Karpas-422 (cell line): ENCODE measurements around the gene CNOT11. TPM values are rescaled to one million over a fixed set of nuclear protein-coding genes. Genes with fewer than 3 reads are reported as not detected.
"Not testable (repeated sequence)": the region's sequence is repeated elsewhere in the genome, so short reads cannot be mapped to it uniquely, and the experiment has no call there.

ENCODE experiments used
- DNase-seq: peaks from one replicate; pipeline ENCODE4 v3.0.0-alpha.2; 2015
- H2AFZ ChIP-seq: fragments of 200-600 bp; sonication (generic); 2 replicates; pipeline ENCODE4 v1.6.1; 2014; ENCODE audit warnings: antibody characterized with exemption, low read length, mixed read lengths
- H3K27ac ChIP-seq: fragments of 200-600 bp; sonication (generic); 2 replicates; pipeline ENCODE4 v1.5.1; 2014; ENCODE audit warnings: mild to moderate bottlenecking, low read length, moderate library complexity
- H3K27me3 ChIP-seq: fragments of 200-600 bp; sonication (generic); 2 replicates; pipeline ENCODE4 v1.6.1; 2014; ENCODE audit warnings: low read length, mixed read lengths
- H3K36me3 ChIP-seq: fragments of 200-600 bp; sonication (generic); 2 replicates; pipeline ENCODE4 v1.6.1; 2014; ENCODE audit warnings: low read length, mixed read lengths; ENCODE audit not compliant: insufficient read depth
- H3K4me1 ChIP-seq: fragments of 200-600 bp; sonication (generic); 2 replicates; pipeline ENCODE4 v1.6.1; 2014; ENCODE audit warnings: mild to moderate bottlenecking, low read length, mixed read lengths
- H3K4me2 ChIP-seq: fragments of 200-600 bp; sonication (generic); 2 replicates; pipeline ENCODE4 v1.6.1; 2014; ENCODE audit warnings: low read length, low read depth, mild to moderate bottlenecking; ENCODE audit not compliant: poor library complexity, severe bottlenecking
- H3K4me3 ChIP-seq: fragments of 200-600 bp; sonication (generic); 2 replicates; pipeline ENCODE4 v1.5.1; 2014; ENCODE audit warnings: mild to moderate bottlenecking, antibody characterized with exemption, low read length, mixed read lengths
- H3K79me2 ChIP-seq: fragments of 200-600 bp; sonication (generic); 2 replicates; pipeline ENCODE4 v1.6.1; 2014; ENCODE audit warnings: mild to moderate bottlenecking, low read length, mixed read lengths
- H3K9ac ChIP-seq: fragments of 200-600 bp; sonication (generic); 2 replicates; pipeline ENCODE4 v1.6.0; 2014; ENCODE audit warnings: low read length
- H3K9me2 ChIP-seq: fragments of 200-600 bp; sonication (generic), shearing (Covaris generic); replicated peaks from 2 replicates; pipeline ENCODE4 v1.6.0; 2014; ENCODE audit warnings: mild to moderate bottlenecking, low read length, moderate library complexity; ENCODE audit not compliant: insufficient read depth
- H3K9me3 ChIP-seq: fragments of 300-700, 200-600 bp; sonication (generic); 2 replicates; pipeline ENCODE4 v1.6.1; 2014; ENCODE audit warnings: low read length, mixed read lengths
- H4K20me1 ChIP-seq: fragments of 200-600 bp; sonication (generic); 2 replicates; pipeline ENCODE4 v1.6.1; 2014; ENCODE audit warnings: mild to moderate bottlenecking, antibody characterized with exemption, low read length, low read depth; ENCODE audit not compliant: insufficient read depth
- total RNA-seq: library from RNA; depleted of rRNA; stranded (reverse); fragments of >200 nt; shearing (Covaris generic); gene quantifications from 2 replicates; pipeline ENCODE4 v1.2.3, GENCODE V29; 2014; ENCODE audit warnings: low replicate concordance

CNOT11 gene
- total RNA-seq, 1 experiment from 2014 or later: 78.2 TPM

GRCh38 chr2:101240694-101241093, 12.0 kb upstream of the CNOT11 start:
- not testable (repeated sequence) for H3K4me2 ChIP-seq, H3K9me2 ChIP-seq, H2AFZ ChIP-seq, H3K27ac ChIP-seq, H3K79me2 ChIP-seq, H3K27me3 ChIP-seq, H3K36me3 ChIP-seq, H3K4me1 ChIP-seq, H3K9ac ChIP-seq, H3K4me3 ChIP-seq, H4K20me1 ChIP-seq, H3K9me3 ChIP-seq
- peak; percentile 53 for DNase-seq

- H2AFZ ChIP-seq: no peak overlapping the region
- no peak for DNase-seq
- H3K27ac ChIP-seq: no peak overlapping the region
- H3K9me3 ChIP-seq: no peaks in the 10 kb centered on the region
- no peaks in the 10 kb centered on the region for H3K9me2 ChIP-seq
- no peak overlapping the region for H3K4me3 ChIP-seq
- no peaks in the 10 kb centered on the region for H3K4me1 ChIP-seq
- no peaks in the 10 kb centered on the region for H3K36me3 ChIP-seq
- no peaks in the 10 kb centered on the region for H3K27me3 ChIP-seq
- no peak overlapping the region for H3K9ac ChIP-seq
- H3K4me2 ChIP-seq: no peak overlapping the region
- no peaks in the 10 kb centered on the region for H4K20me1 ChIP-seq
- no peaks in the 10 kb centered on the region for H3K79me2 ChIP-seq
These were observed 11.5 kb upstream of the CNOT11 start for GRCh38 chr2:101241158-101241557.

GRCh38 chr2:101244373-101244772, 8.3 kb upstream of the CNOT11 start:
- not testable (repeated sequence) for H4K20me1 ChIP-seq, H3K27me3 ChIP-seq, H3K4me2 ChIP-seq, H3K27ac ChIP-seq, H3K4me1 ChIP-seq, H3K9ac ChIP-seq, H2AFZ ChIP-seq, H3K9me3 ChIP-seq, H3K79me2 ChIP-seq, H3K4me3 ChIP-seq, DNase-seq, H3K9me2 ChIP-seq, H3K36me3 ChIP-seq

- H3K4me2 ChIP-seq: not testable (repeated sequence)
These were observed 7.8 kb upstream of the CNOT11 start for GRCh38 chr2:101244899-101245298.

GRCh38 chr2:101245468-101245867, 7.2 kb upstream of the CNOT11 start:
- not testable (repeated sequence) for DNase-seq

More at GRCh38 chr2:101244899-101245298, 7.8 kb upstream of the CNOT11 start:
- H3K9me2 ChIP-seq, H3K36me3 ChIP-seq, H2AFZ ChIP-seq, DNase-seq, H3K9ac ChIP-seq, H3K79me2 ChIP-seq, H3K4me1 ChIP-seq, H3K9me3 ChIP-seq, H3K27me3 ChIP-seq, H3K27ac ChIP-seq, H3K4me3 ChIP-seq, H4K20me1 ChIP-seq: not testable (repeated sequence)

GRCh38 chr2:101248756-101249155, 3.9 kb upstream of the CNOT11 start:
- H3K9ac ChIP-seq, H3K9me3 ChIP-seq, H2AFZ ChIP-seq, H3K9me2 ChIP-seq, H3K36me3 ChIP-seq, H3K79me2 ChIP-seq, H3K27me3 ChIP-seq, H4K20me1 ChIP-seq, H3K4me3 ChIP-seq, H3K4me2 ChIP-seq, DNase-seq, H3K27ac ChIP-seq, H3K4me1 ChIP-seq: not testable (repeated sequence)

More at GRCh38 chr2:101245468-101245867, 7.2 kb upstream of the CNOT11 start:
- H2AFZ ChIP-seq, H3K4me2 ChIP-seq, H3K27me3 ChIP-seq, H3K9me3 ChIP-seq, H3K9ac ChIP-seq, H4K20me1 ChIP-seq, H3K4me3 ChIP-seq, H3K27ac ChIP-seq, H3K79me2 ChIP-seq, H3K36me3 ChIP-seq, H3K4me1 ChIP-seq, H3K9me2 ChIP-seq: not testable (repeated sequence)

GRCh38 chr2:101249826-101250225, 2.9 kb upstream of the CNOT11 start:
- no peaks in the 10 kb centered on the region for H3K9me2 ChIP-seq
- no peaks in the 10 kb centered on the region for H3K36me3 ChIP-seq
- no peaks in the 10 kb centered on the region for H3K9me3 ChIP-seq
- H3K9ac ChIP-seq: no peak overlapping the region
- DNase-seq: no peak
- no peak overlapping the region for H3K27ac ChIP-seq
- H3K79me2 ChIP-seq: peaks cover 19% of the 10 kb centered on the region
- no peak overlapping the region for H3K4me2 ChIP-seq
- H2AFZ ChIP-seq: no peak overlapping the region
- peaks cover 14% of the 10 kb centered on the region; the same call in 1 of the 2 replicates for H4K20me1 ChIP-seq
- no peaks in the 10 kb centered on the region for H3K27me3 ChIP-seq
- H3K4me3 ChIP-seq: no peak overlapping the region
- peaks cover 18% of the 10 kb centered on the region for H3K4me1 ChIP-seq

- H3K27ac ChIP-seq, H3K4me3 ChIP-seq, H2AFZ ChIP-seq, H3K9ac ChIP-seq, H3K36me3 ChIP-seq, H3K9me2 ChIP-seq, H3K27me3 ChIP-seq, H3K9me3 ChIP-seq, DNase-seq: not testable (repeated sequence)
- H3K4me1 ChIP-seq: peaks cover 19% of the 10 kb centered on the region
- peak overlapping the region; percentile 99 for H3K4me2 ChIP-seq
- H3K79me2 ChIP-seq: peaks cover 34% of the 10 kb centered on the region
- peaks cover 19% of the 10 kb centered on the region; the same call in 1 of the 2 replicates for H4K20me1 ChIP-seq
These were observed 1.4 kb upstream of the CNOT11 start for GRCh38 chr2:101251246-101251781.
